GM21528 (cell line): Measurements from ENCODE around the gene PTPRN2.
"Not testable (repeated sequence)": the region's sequence is repeated elsewhere in the genome, so short reads cannot be mapped to it uniquely, and the experiment has no call there.

Experiments
- ATAC-seq: cut with Tn5 transposase; IDR thresholded peaks from one replicate; pipeline ENCODE4 v1.9.1; 2021; ENCODE audit warnings: mild to moderate bottlenecking, moderate library complexity; ENCODE audit not compliant: unreplicated experiment, low FRiP score

The PTPRN2 gene

DNA sequence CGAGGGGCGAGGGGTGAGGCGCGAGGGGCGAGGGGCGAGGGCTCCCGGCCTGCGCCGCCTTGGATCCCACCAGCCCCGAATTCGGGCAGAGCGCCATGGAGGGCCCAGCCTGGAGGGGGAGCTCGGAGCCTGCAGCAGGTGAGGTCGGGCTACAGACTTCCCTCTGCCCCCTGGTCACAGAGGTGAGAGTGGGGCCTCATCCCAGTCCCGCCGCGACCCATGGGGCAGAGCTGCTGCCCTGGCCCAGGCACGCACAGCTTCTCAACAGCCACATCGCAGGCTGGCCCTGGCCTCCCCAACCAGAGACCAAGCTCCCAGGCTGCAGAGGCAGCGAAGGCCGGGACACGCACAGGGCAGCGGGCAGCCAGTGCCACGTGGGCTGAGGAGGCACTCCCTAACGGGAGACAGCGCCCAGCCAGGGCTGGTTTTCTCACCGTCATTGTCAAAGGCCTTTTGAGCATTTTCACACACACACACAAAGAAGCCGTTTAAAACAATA lies 191.8 kb downstream of the PTPRN2 start:
- ATAC-seq = no peak

DNA sequence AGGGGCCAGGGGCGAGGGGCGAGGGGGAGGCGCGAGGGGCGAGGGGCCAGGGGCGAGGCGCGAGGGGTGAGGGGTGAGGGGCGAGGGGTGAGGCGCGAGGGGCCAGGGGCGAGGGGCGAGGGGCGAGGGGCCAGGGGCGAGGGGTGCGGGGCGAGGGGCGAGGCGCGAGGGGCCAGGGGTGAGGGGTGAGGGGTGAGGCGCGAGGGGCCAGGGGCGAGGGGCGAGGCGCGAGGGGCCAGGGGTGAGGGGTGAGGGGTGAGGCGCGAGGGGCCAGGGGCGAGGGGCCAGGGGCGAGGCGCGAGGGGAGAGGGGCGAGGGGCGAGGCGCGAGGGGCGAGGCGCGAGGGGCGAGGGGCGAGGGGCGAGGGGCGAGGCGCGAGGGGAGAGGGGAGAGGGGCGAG lies 192.3 kb downstream of the PTPRN2 start:
- ATAC-seq = no peak

DNA sequence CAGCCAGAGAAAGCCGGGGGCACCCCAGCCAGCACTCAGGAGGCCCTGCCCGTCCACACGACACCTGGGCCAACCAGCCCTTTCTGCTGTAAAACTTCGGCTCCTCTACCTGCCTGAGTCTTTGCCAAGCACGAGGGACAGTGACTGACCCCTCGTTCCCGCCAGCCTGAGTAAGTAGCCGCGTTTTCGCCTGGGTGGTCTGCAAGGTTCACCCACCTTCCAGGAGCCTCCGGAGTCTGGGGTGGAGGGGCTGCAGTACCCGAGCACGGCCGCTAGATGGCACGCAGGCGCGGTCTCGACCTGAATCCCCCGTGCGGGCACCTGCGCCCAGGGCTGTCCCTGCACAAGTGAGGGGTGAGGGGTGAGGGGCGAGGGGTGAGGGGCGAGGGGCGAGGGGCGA lies 192.7 kb downstream of the PTPRN2 start:
- ATAC-seq = no peak

DNA sequence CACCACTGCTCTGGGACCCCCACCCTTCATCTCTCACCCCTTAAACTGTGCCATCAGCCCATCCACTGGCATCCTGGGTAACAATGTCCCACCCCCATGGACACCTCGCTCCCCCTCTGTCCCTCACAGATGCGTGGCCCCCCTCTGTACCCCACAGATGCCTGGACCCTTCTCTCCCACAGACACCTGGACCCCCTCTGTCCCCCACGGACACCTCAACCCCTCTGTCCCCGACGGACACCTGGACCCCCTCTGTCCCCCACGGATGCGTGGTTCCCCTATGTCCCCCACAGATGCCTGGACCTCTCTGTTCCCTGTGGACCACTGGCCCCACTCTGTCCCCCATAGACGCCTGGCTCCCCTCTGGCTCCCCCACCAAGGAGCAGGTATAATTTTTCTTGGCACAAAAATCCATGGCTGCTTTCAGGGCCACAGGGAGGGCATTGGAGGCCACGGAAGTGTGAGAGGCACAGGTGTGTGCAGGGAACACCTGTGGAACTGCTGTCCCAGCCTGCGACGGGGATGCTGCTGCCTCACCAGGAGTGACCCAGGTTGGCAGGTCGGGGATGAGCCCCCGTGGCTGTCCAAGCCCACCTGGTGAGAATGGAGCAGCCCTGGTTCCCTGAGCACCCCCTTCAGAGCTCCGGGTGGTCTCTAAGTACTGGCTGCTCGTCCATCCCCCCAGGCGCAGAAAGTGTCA lies 193.5 kb downstream of the PTPRN2 start:
- ATAC-seq = no peak

DNA sequence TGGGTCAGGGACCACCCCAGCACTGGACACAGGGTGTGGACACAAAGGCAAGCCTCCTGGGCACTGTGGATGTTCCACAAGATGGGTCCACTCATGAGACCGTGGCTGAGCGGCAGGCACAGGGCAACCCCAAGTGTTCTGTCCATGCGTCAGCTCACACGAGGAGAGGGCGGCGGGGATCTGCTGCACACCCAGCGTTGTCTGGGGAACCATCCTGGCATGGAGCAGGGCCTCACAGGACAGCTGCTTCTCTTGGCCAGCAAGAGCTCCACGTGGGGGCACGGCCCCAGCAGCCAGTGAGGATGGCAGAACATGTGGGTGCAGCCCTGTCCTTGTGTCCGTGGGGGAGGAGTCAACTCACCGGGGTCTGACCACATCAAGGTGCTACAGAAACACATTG lies 195.4 kb downstream of the PTPRN2 start:
- ATAC-seq = no peak

DNA sequence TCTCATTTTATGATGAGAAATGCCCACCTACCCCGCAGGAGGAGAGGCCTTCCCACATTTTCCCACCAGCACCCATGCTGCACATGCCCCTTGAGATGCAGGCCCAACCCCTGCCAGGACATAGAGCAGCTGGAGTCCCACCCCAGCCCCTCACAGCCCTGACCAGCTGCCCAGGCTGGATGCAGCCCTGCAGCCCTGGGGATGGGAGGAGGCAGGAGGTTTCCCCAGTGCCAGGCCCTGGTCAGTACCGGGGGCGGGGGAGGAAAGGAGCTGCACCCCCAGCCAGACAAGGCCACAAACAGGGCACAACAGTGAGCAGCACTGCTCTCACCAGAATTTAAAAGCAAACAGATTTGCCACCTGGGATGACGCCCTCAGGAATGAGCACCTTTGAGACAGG lies 196.1 kb downstream of the PTPRN2 start:
- no peak for ATAC-seq

DNA sequence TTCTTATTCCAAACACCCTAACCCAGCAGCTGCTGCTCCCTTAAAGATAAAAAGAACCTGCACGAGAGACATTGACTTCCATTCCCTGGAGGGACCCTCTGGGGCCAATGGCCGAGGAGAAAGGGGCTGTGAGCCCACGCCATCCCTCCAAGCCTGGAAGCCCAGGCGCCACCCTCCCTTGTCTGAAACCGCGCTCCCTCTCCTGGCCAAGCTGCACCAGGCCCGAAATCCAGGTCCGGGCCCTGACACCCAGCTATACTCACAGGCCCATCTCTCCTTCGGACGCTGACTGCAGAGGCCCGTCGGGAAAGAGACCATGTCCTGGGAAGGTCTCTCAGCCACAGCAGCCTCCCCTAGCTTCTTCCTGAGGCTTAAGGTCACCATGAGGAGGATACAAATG lies 196.5 kb downstream of the PTPRN2 start:
- no peak for ATAC-seq

DNA sequence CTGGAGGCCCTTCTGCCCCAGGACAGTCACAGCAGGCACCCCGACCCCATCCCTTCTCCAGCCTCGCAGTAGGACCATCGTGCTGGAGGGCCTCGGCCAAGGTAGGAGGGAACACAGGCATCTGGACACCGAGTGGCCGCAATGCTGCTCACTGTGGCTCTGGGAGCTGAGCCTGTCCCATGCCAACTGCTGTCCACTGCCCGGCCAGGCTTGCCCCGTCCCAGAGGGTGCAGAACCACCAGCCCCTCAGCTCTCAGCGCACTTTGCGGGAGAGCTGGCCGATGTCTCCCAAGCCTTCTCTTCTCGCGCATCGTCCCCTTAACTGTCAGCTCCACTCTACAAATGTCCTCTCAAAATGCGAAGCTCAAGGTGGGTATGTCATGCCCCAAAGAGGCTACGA lies 197.2 kb downstream of the PTPRN2 start:
- ATAC-seq = no peak

DNA sequence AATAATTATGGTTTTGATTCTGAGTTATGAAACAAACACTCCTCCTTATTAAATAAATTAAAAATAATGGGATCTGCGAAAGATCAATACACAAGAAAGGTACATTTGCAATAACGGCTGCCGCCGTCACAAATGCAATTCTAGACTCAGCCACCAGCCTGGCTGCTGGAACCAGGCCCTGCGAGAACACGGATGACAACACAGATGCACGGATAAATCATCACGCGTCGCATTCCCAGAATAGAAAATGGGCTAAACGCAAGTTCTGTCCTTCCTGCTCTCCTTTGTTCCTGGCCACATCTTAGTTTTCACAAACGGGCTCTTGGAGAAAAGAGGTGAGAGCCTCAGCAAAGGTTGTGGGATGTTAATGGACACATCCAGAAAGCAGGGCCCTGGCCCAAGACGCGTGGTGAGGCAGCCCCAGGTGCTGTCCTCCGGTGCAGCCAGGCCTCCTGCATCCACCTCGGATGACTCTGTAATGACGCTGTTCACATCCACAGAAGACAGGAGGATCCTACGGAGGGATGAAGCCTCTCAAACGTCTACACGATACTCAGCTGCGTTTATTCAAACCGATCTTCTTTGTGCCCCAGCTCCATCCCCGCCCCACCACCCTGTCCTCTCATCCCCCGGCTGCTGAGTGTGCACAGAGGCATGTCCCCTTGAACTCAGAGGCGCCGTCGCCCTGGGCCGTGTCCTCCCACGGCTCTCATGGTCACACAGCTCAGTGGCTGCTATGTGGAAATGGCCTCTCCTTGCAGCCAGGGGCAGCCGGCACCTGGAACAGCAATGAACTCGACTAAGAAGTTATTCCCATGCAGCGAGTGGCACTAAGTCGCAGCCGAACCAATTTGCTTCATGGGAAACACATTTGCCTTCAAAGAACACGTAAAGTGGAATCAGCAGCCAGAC lies 197.9 kb downstream of the PTPRN2 start:
- ATAC-seq = no peak

DNA sequence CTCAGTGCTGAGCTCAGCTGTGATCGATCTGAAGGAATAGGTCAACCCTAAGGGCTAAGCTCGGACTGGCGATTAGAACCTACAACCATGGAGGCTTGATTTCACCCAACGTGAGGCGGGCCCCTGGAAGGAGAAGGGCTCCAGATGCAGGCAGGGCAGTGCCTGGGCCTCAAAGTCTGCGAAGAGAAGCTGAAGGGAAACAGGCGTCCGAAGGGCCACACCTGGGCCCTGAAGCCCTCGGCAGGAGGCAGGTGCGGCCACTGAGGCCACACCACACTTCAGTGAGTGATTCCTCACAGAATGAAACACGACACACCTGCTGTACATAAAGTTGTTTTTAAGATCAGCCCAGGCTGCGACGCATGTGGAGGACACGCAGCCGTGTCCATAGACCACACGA lies 198.7 kb downstream of the PTPRN2 start:
- no peak for ATAC-seq

DNA sequence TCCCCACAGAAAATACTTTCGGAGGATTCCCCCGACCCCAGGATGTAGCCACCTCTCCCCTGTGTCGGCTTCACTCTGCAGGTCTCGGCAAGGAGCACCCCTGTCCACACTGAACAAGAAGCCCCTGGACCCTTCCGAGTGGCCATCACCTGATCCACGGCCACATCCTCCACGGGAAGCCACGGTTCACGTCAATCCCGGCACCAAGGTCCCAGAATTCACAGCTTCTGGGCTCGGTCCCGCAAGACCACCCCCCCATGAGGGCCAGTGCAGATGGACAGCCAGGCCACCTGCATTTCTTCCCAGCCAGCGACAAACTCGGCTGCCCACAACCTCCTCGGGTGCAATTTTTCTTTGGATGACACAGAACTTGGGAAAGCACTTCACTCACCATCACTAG lies 199.6 kb downstream of the PTPRN2 start:
- no peak for ATAC-seq

DNA sequence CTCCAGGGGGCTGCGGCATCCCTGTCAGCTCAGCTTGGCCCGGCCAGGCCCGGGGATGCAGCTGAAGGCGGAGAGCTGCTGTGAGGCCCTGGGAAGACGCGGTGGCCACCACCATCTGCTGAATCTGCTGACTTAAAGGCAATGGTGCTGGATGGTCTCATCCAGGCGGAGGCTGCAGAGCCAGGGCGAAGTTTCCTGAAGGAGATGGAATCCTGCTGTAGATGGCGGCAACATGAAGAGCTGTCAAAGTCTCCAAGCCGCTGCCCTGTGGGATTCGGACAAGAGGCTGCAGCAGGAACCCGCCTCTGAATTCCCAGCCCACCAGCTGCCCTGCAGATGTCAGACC lies 200.1 kb downstream of the PTPRN2 start:
- ATAC-seq = no peak

DNA sequence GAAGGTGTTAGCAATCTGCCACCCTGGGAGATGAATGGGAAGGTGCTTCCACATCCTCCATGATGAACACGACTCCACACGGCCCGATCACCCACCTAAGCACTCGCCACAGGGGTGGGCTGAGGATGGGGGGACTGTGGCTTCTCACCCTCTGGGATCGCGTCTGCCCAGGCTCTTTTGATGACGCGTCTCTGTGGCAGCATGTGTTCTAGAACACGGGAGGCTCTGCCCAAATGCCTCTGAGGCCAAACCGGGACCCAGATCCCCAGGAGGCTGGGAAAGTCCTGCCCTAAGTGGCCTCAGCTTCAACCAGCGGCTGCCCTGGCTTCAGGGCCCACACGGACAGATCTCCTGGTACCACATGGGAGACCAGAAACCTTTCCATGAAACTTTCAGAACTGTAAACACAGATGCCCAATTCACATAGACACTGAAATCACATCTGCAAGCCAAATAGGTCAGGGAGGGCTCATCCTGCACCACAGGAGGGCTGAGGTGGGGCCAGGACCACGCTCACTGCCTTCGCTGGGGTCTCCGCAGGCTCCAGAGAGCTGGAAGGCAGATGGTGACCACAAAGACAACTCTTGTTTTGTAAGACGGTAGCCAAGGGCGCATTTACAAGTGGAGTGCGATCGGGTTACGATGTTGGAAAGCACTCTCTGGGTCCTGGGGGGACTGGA lies 200.6 kb downstream of the PTPRN2 start:
- no peak for ATAC-seq

DNA sequence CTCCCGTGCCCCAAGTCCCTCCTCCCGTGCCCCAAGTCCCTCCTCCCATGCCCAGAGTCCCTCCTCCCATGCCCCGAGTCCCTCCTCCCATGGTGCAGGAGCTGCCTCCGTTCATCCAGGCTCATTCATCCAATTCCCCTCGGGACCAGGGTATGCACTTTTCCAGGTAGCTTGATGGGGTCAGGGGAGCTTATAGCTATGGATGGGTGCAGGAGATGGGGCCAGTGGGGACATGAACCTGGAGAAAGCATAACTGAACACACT lies 201.3 kb downstream of the PTPRN2 start:
- no peak for ATAC-seq

DNA sequence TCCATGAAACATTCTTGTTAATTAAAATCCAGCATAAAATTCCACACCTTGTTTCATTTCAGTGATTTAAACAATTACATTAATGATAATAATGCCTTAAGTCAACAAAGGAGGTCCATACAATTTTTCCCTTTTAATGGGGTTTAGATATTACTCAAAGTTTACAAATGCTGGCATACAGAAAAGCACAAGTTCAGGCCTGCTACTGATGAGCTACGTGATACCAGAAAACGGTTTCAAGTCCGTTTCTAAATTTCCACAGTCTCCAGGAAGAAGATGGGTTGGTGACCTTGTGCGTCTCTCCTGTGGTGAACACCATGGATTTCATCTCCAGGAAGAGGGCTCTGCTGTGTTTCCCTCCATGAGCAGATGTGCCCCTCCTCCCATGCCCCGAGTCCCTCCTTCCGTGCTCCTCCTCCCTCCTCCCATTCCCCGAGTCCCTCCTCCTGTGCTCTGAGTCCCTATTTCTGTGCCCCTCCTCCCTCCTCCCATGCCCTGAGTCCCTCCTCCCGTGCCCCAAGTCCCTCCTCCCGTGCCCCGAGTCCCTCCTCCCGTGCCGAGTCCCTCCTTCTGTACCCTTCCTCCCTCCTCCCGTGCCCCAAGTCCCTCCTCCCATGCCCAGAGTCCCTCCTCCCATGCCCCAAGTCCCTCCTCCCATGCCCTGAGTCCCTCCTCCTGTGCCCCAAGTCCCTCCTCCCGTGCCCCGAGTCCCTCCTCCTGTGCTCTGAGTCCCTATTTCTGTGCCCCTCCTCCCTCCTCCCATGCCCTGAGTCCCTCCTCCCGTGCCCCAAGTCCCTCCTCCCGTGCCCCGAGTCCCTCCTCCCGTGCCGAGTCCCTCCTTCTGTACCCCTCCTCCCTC lies 201.9 kb downstream of the PTPRN2 start:
- not testable (repeated sequence) for ATAC-seq

DNA sequence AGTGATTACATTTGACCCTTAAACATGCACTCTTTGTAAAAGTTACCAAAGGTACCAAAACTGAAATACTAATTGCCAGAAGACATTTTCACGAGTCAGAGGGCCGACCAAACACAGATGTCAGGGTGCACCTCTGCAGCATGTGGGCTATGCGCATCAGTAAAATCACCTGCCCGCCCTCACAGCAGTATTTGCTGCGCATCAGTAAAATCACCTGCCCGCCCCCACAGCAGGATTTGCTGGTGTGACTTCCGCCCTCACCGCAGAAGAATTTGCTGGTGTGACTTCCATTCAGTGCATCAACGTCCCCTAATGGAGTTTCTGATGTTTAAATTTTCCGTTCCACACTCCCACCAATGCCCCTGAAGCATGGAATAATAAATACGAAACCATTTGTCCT lies 202.9 kb downstream of the PTPRN2 start:
- no peak for ATAC-seq

DNA sequence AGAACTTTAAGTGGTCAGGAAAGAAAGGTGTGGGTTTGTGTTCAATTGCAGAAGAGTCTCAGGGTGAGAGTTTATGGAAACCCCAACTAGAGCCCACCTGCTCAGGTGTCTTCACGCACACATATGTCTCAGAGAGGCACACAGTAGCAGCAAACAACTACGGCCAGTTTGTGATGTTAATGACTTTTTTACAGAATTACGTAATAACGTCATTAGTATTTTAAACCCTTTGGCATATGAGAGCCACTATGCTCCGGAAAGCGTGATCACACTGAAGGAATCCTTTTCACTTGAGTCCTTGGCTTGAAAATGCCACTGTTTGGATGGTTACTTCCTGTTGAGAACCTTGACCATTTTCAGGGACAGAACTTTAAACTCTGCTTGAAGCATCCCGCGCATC lies 204.0 kb downstream of the PTPRN2 start:
- ATAC-seq = no peak

DNA sequence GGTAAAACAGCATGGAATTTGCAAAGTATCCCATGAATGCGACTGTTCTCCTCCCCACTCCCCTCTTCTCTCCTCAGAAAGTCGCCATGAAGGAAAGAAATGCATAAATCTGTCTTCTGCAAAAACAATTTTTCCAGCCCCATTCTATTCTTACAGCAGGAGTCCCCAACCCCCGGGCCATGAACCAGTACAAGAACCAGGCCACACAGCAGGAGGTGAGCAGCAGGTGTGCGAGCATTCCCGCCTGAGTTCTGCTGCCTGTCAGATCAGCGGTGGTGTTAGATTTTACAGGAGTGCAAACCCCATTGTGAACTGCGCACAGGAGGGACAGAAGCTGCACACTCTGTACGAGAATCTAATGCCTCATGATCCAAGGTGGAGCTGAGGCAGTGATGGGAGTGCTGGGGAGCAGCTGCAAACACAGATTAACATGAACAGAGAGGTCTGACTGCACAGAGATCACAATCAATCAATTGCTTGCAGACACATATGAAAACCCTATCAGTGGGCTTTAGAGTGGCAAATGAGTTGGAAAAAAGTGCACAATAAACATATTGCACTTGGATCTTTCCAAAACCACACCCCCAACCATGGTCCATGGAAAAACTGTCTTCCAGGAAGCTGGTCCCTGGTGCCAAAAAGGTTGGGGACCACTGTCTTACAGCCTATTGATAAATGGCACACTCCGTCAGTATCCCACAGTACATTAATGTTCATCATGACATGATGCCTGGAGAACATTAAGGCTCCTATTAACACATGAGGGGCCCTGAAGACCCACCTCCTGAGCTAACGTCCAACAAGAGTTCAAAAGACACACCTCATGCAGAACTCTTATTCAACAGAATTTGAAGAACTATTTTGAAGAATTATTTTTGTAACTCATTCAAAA lies 205.0 kb downstream of the PTPRN2 start:
- ATAC-seq = no peak

DNA sequence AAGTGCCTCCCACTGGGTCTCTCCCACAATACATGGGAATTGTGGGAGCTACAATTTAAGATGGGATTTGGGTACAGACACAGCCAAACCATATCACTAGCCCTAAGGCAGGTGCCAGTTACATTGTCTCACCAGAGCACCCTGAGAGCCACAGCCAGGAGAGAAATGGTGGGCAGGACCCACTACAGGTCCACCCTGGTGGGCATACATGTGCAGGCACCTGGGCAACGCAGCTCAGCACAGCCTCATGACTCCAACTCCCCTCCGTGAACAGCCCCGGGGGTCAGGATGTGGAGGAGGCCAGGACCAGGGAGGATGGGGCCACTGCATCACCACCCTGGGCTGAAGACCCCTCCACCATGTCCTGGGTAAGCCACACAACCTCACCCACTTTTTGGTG lies 205.7 kb downstream of the PTPRN2 start:
- no peak for ATAC-seq

DNA sequence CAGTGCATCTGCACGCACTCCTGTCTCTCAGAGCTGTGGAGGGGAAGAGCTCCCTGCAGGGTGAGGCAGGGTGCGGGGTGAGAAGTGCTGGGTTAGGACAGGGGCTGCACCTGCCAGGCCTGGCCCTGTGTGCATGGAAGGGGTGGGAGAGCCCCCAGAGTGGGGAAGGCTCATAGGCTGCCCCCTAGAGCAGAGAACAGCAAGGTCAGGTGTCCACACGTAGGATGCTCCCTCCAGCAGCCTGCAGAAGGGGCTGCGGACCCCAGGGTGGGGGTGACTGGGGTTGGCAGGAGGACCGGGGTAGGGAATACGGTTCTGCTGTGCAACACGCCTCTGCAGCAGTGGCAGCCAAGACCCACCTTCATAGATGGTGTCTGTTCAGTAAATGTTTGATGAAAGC lies 208.6 kb downstream of the PTPRN2 start:
- no peak for ATAC-seq
